Central memory CD8-positive, alpha-beta T cell (primary cell): Measurements from ENCODE around the gene BARX1.
A peak's percentile ranks its signal among the peaks of the same experiment; 100 is the strongest.

ENCODE experiments used
- ATAC-seq: fragments of 150-1000 bp; cut with Tn5 transposase; replicated peaks from 2 replicates; pipeline ENCODE4 v1.10.0; 2022; ENCODE audit warnings: mild to moderate bottlenecking, moderate FRiP score, moderate number of reproducible peaks; ENCODE audit not compliant: poor library complexity, severe bottlenecking; ENCODE audit errors: extremely low read depth
- DNase-seq, 2 donors: peaks; one replicate each; pipeline ENCODE4 v3.0.0; 2021; ENCODE audit warnings: low spot score in 2 of 2
- H3K27ac Mint-ChIP-seq: one replicate; pipeline ENCODE4 v1.8.0; 2022; ENCODE audit warnings: low read depth, mild to moderate bottlenecking, moderate library complexity, mixed read lengths
- H3K27me3 Mint-ChIP-seq: one replicate; pipeline ENCODE4 v1.8.0; 2022; ENCODE audit warnings: mixed read lengths
- H3K36me3 Mint-ChIP-seq: one replicate; pipeline ENCODE4 v1.8.0; 2022; ENCODE audit warnings: mild to moderate bottlenecking, moderate library complexity, mixed read lengths; ENCODE audit not compliant: insufficient read depth
- H3K4me1 Mint-ChIP-seq: one replicate; pipeline ENCODE4 v1.8.0; 2022; ENCODE audit warnings: mixed read lengths
- H3K4me3 Mint-ChIP-seq: one replicate; pipeline ENCODE4 v1.8.0; 2022; ENCODE audit warnings: mild to moderate bottlenecking, moderate library complexity, mixed read lengths
- H3K9me3 Mint-ChIP-seq: one replicate; pipeline ENCODE4 v1.8.0; 2022; ENCODE audit warnings: mixed read lengths

BARX1 gene

GRCh38 chr9:93953496-93954433 is 1.4 kb downstream of the BARX1 start:
- peaks cover 37% of the 10 kb centered on the region for H3K4me1 Mint-ChIP-seq

DNA sequence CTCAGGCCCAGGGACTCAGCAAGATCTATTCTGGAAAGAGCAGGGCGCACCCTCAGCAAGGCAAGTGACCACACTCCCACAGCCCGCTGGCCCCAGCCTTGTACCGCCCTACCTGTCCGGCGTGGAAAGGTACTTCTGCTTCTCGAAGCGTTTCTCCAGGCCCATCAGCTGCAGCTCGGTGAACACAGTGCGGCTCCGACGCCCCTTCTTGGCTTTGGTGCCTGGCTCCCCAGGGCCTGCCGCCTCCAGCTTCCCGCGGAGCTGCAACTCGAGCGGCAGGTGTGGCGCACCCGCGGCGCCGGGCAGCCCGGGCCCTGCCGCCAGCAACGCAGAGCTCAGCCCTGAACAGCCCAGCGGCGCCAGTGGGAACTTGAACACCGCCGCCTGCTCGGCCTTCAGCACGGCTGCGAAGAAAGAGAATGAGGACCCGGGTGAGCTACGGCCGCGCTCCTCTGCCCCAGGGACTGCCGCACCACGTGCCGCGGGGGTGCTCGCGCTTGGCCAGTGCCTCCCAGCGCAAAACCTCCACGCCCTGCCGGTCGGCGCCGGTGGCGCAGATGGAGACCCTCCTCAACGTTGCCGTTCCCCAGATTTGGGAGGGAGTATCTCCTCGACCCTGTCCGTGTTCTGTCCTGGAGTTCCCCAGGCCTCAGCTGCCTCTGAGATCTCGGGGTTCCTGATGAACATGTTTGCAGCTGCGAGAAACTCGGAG is 2.2 kb downstream of the BARX1 start:
- Mint-ChIP-seq H3K36me3 (peaks cover 2% of the 10 kb centered on the region), H3K9me3 (no peaks in the 10 kb centered on the region), H3K27me3 (peaks cover 93% of the 10 kb centered on the region), H3K4me1 (peaks cover 37% of the 10 kb centered on the region), H3K4me3 (peak overlapping the region; percentile 61), H3K27ac (no peak overlapping the region)
- DNase-seq (no peak), ATAC-seq (no peak)

More at GRCh38 chr9:93953496-93954433, 1.4 kb downstream of the BARX1 start:
- peak overlapping the region; percentile 61 for H3K4me3 Mint-ChIP-seq
- H3K27me3 Mint-ChIP-seq, result peaks cover 93% of the 10 kb centered on the region
- ATAC-seq (no peak), DNase-seq (no peak)
- peak overlapping the region; percentile 54 for H3K27ac Mint-ChIP-seq
- H3K9me3 Mint-ChIP-seq, result no peaks in the 10 kb centered on the region
- peaks cover 1% of the 10 kb centered on the region for H3K36me3 Mint-ChIP-seq

- Mint-ChIP-seq H3K4me1 (peaks cover 37% of the 10 kb centered on the region), H3K9me3 (no peaks in the 10 kb centered on the region), H3K36me3 (peaks cover 2% of the 10 kb centered on the region), H3K4me3 (peak overlapping the region; percentile 51), H3K27me3 (peaks cover 93% of the 10 kb centered on the region), H3K27ac (no peak overlapping the region)
- DNase-seq (no peak), ATAC-seq (no peak)
These were observed 2.9 kb downstream of the BARX1 start for GRCh38 chr9:93952119-93952783.

DNA sequence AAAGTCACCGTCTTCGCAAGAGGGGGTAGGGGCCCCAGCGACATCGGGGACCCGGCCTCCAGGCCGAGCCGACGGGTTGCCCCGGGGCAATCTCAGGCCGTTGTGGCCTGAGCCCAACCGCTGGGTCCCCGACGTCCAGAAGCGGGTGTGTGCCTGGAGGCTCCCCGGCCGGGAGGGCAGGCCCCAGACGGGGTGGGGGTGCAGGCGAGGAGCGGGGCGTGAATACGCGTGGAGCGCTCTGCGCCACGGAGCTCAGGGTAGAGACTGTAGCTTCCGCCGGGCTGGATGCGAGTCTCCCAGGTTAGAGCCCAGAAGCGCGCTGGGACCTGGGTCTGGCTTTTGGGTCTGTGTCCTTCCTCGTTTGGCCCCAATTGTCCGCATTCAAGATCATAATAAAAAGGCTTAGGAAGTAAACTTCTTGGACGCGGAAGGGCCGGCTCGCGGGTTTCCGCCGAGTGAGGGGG is 3.5 kb downstream of the BARX1 start:
- DNase-seq (no peak), ATAC-seq (no peak)
- Mint-ChIP-seq H3K27ac (no peak overlapping the region), H3K4me3 (peak overlapping the region; percentile 51), H3K4me1 (peaks cover 37% of the 10 kb centered on the region), H3K36me3 (peaks cover 2% of the 10 kb centered on the region), H3K27me3 (peaks cover 93% of the 10 kb centered on the region), H3K9me3 (no peaks in the 10 kb centered on the region)

- peaks cover 5% of the 10 kb centered on the region for H3K36me3 Mint-ChIP-seq
- ATAC-seq, result no peak
These were observed 4.2 kb downstream of the BARX1 start for GRCh38 chr9:93950619-93951601.

DNA sequence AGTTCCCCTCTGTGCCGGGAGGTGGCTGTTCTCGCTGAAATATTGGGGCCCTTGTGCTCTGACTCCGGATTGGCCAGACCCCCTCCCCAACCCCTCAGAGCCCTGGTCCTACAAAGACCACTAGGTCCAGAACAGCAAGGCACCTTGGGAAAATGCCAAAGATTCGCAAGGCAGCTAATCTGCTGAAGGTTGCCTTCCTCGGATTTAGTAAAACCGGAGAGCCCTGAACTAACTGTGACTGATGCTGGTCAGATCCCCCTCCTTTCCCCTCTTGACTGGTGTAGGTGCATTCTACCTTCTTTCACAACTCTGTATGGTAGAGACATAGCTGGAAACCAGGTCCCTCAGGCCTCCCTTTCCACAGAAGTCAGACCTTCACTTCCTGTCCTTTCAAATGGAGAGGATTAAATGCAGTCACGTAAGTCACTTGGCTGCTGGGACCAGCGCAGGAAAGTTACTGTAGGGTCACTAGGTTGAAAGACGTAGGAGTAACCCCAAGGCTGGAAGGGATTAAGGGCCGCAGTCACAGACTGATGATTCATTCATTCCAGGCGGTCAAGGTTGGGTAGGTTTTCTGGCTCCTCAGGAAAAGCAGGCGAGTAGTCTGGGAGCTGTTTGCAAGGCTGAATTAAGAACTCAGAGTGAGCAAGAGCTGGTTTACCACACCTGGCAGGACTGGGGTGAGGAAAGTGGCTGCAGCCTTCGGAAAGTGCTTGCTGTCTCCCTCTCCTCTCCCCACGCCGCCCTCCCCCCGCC is 5.3 kb downstream of the BARX1 start:
- no peaks in the 10 kb centered on the region for H3K9me3 Mint-ChIP-seq
- peak overlapping the region; percentile 51 for H3K4me3 Mint-ChIP-seq
- H3K4me1 Mint-ChIP-seq, result peaks cover 44% of the 10 kb centered on the region
- ATAC-seq, result no peak
- no peak for DNase-seq
- H3K36me3 Mint-ChIP-seq, result peaks cover 5% of the 10 kb centered on the region
- peaks cover 95% of the 10 kb centered on the region for H3K27me3 Mint-ChIP-seq
- no peak overlapping the region for H3K27ac Mint-ChIP-seq

More at GRCh38 chr9:93950619-93951601, 4.2 kb downstream of the BARX1 start:
- Mint-ChIP-seq H3K27me3 (peaks cover 93% of the 10 kb centered on the region), H3K9me3 (no peaks in the 10 kb centered on the region), H3K27ac (no peak overlapping the region), H3K4me1 (peaks cover 42% of the 10 kb centered on the region), H3K4me3 (peak overlapping the region; percentile 51)
- DNase-seq, result no peak

DNA sequence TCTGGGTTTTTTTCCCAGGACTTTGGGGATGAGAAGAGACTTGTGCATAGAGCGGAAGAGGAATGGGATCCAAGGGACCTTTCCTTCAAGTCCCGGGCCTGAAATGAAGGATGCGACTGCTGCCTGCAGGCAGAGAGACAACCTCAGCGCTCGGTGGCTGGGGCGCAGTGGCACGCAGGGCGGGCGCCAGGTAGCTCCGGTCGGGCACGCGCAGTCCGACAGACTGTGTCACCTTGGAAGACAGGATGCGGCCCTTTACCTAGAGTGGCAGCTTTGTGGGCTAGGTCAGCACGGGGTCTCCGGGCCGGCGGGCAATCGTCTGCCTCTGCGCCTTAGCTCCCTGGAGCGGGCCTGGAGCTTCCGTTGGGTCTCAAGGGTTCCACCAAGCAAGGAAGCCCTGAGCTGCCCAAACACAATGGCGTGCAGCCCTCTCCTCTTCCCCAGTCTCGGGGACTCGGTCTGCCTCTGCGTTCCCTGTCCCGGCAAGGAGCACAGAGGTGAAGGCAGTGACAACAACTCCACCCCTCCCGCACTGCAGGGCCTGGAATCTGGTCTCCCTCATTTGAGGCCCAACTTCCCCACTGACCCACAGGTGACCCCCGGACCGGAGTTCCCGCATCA is 6.0 kb downstream of the BARX1 start:
- DNase-seq, result no peak
- no peaks in the 10 kb centered on the region for H3K9me3 Mint-ChIP-seq
- H3K4me3 Mint-ChIP-seq, result no peak overlapping the region
- ATAC-seq, result no peak
- peaks cover 5% of the 10 kb centered on the region for H3K36me3 Mint-ChIP-seq
- peaks cover 99% of the 10 kb centered on the region for H3K27me3 Mint-ChIP-seq
- H3K27ac Mint-ChIP-seq, result no peak overlapping the region
- peaks cover 44% of the 10 kb centered on the region for H3K4me1 Mint-ChIP-seq

- no peak overlapping the region for H3K27ac Mint-ChIP-seq
- no peaks in the 10 kb centered on the region for H3K9me3 Mint-ChIP-seq
- H3K27me3 Mint-ChIP-seq, result peaks cover 99% of the 10 kb centered on the region
- no peak for DNase-seq
- no peak for ATAC-seq
- H3K4me3 Mint-ChIP-seq, result no peak overlapping the region
- peaks cover 38% of the 10 kb centered on the region for H3K4me1 Mint-ChIP-seq
- H3K36me3 Mint-ChIP-seq, result peaks cover 5% of the 10 kb centered on the region
These were observed 6.6 kb downstream of the BARX1 start for GRCh38 chr9:93948441-93949072.

GRCh38 chr9:93947409-93948070 is 7.6 kb downstream of the BARX1 start:
- H3K27me3 Mint-ChIP-seq, result peaks cover 99% of the 10 kb centered on the region
- no peak overlapping the region for H3K27ac Mint-ChIP-seq

DNA sequence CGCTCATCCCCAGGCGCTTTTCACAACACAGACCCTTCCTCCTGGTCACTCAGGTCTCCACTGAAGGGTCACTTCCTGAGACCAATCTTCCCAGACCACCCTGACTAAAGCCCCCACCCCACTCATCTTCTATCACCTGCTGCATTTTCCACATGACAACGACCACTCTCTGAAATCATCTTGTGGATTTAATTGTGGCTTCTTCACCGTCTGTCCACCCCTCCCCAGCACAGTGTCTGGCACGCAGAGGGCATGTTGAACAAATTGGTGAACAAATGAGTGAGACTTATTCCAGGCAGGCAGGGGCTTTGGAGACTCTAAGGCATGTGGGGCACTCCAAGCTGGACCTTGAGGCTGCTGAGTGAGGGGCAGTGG is 8.8 kb downstream of the BARX1 start:
- H3K27ac Mint-ChIP-seq, result no peak overlapping the region

More at GRCh38 chr9:93947409-93948070, 7.6 kb downstream of the BARX1 start:
- H3K9me3 Mint-ChIP-seq, result no peaks in the 10 kb centered on the region
- peaks cover 32% of the 10 kb centered on the region for H3K4me1 Mint-ChIP-seq
- H3K36me3 Mint-ChIP-seq, result peaks cover 5% of the 10 kb centered on the region
- DNase-seq, result no peak
- no peak for ATAC-seq
- no peak overlapping the region for H3K4me3 Mint-ChIP-seq

More for the DNA sequence above, 8.8 kb downstream of the BARX1 start:
- Mint-ChIP-seq H3K9me3 (no peaks in the 10 kb centered on the region), H3K36me3 (peaks cover 5% of the 10 kb centered on the region), H3K27me3 (peaks cover 99% of the 10 kb centered on the region), H3K4me3 (no peak overlapping the region), H3K4me1 (peaks cover 28% of the 10 kb centered on the region)
- DNase-seq (no peak), ATAC-seq (no peak)
